Cardiac fibroblast (primary cell): Measurements from ENCODE around the gene TRABD2B.

Experiments used
- DNase-seq, 2 donors: peaks; one replicate each; pipeline versions ENCODE4 v3.0.0 to v3.0.0-alpha.2; 2010; ENCODE audit warnings: low read depth in 2 of 2
- H3K4me3 ChIP-seq, 2 donors: replicated peaks in 1 of 2; 1 replicate in 1 of 2; 2 replicates in 1 of 2; pipeline ENCODE4 v1.5.1; 2011; ENCODE audit warnings: low read depth in 2 of 2, low read length in 2 of 2, mild to moderate bottlenecking in 2 of 2, moderate library complexity in 1 of 2
- CTCF ChIP-seq: IDR thresholded peaks from one replicate; pipeline ENCODE4 v1.5.1; 2011; ENCODE audit warnings: low read depth, mild to moderate bottlenecking, low read length, inconsistent platforms

Gene TRABD2B

GRCh38 chr1:47843781-47844557, 153.2 kb downstream of the TRABD2B start:
- no peak overlapping the region for H3K4me3 ChIP-seq
- no peak for DNase-seq
- TF ChIP-seq CTCF, result no peak

GRCh38 chr1:47843059-47843458, 154.1 kb downstream of the TRABD2B start:
- no peak for DNase-seq
- no peak for TF ChIP-seq CTCF

GRCh38 chr1:47842228-47842919, 154.8 kb downstream of the TRABD2B start:
- TF ChIP-seq CTCF, result no peak
- no peak overlapping the region for H3K4me3 ChIP-seq
- DNase-seq, result no peak

More at GRCh38 chr1:47843059-47843458, 154.1 kb downstream of the TRABD2B start:
- H3K4me3 ChIP-seq, result no peak overlapping the region

GRCh38 chr1:47841356-47841755, 155.8 kb downstream of the TRABD2B start:
- TF ChIP-seq CTCF, result no peak
- DNase-seq, result no peak

GRCh38 chr1:47840393-47841190, 156.6 kb downstream of the TRABD2B start:
- no peak overlapping the region for H3K4me3 ChIP-seq
- TF ChIP-seq CTCF, result no peak
- no peak for DNase-seq

More at GRCh38 chr1:47841356-47841755, 155.8 kb downstream of the TRABD2B start:
- H3K4me3 ChIP-seq, result no peak overlapping the region

- DNase-seq, result no peak
- TF ChIP-seq CTCF, result no peak
- H3K4me3 ChIP-seq, result no peak overlapping the region
These were observed 157.8 kb downstream of the TRABD2B start for GRCh38 chr1:47839433-47839760.
